SIG-M5 (cell line): ENCODE data around the gene ZBED5.

Source experiments
- DNase-seq: peaks from one replicate; lab custom pipeline; 2025; lab: John Stamatoyannopoulos, UW

Gene ZBED5

GRCh38 chr11:10878408-10879214, 20.8 kb upstream of the ZBED5 start:
- peak; percentile 28 for DNase-seq

- no peak for DNase-seq
Observed at GRCh38 chr11:10876158-10876557, 18.3 kb upstream of the ZBED5 start.

- no peak for DNase-seq
Observed at GRCh38 chr11:10875430-10876021, 17.7 kb upstream of the ZBED5 start.

GRCh38 chr11:10872097-10872496, 14.2 kb upstream of the ZBED5 start:
- DNase-seq, result no peak

- DNase-seq, result no peak
Observed at GRCh38 chr11:10868352-10868751, 10.5 kb upstream of the ZBED5 start.

- DNase-seq, result no peak
Observed at GRCh38 chr11:10866893-10867331, 9.1 kb upstream of the ZBED5 start.

- DNase-seq, result no peak
Observed at GRCh38 chr11:10865837-10866270, 8.0 kb upstream of the ZBED5 start.

- DNase-seq, result no peak
Observed at GRCh38 chr11:10864688-10865087, 6.8 kb upstream of the ZBED5 start.

- no peak for DNase-seq
Observed at GRCh38 chr11:10862446-10862845, 4.6 kb upstream of the ZBED5 start.

- DNase-seq, result no peak
Observed at GRCh38 chr11:10861799-10862198, 3.9 kb upstream of the ZBED5 start.

GRCh38 chr11:10861047-10861446, 3.2 kb upstream of the ZBED5 start:
- DNase-seq, result no peak

GRCh38 chr11:10858439-10859325, 829 bp upstream of the ZBED5 start:
- DNase-seq, result no peak

- DNase-seq, result no peak
Observed at GRCh38 chr11:10857459-10857708, 469 bp downstream of the ZBED5 start.

- DNase-seq, result no peak
Observed at GRCh38 chr11:10856689-10857458, 979 bp downstream of the ZBED5 start.

GRCh38 chr11:10855295-10855694, 2.6 kb downstream of the ZBED5 start:
- DNase-seq, result no peak

- DNase-seq, result no peak
Observed at GRCh38 chr11:10847960-10848860, 9.6 kb downstream of the ZBED5 start.

GRCh38 chr11:10846660-10847059, 11.2 kb downstream of the ZBED5 start:
- no peak for DNase-seq

GRCh38 chr11:10845589-10845988, 12.3 kb downstream of the ZBED5 start:
- DNase-seq, result no peak

GRCh38 chr11:10844796-10845195, 13.1 kb downstream of the ZBED5 start:
- DNase-seq, result no peak

GRCh38 chr11:10844356-10844755, 13.5 kb downstream of the ZBED5 start:
- no peak for DNase-seq

- no peak for DNase-seq
Observed at GRCh38 chr11:10838881-10839280, 19.0 kb downstream of the ZBED5 start.
